ENCODE results near the gene PKN3.

GRCh38 chr9:128685636-128686489, 16.4 kb upstream of the PKN3 start:
- TF ChIP-seq CTCF (IDR thresholded peaks at IDR 0.05) (no peak), POLR2A (IDR thresholded peaks at IDR 0.05) (no peak)

Measured in thyroid gland (tissue), 4 donors.